ENCODE data around the gene SUGP1.

SUGP1 gene

GRCh38 chr19:19276386-19276785 lies 43.9 kb downstream of the SUGP1 start:
- H3K4me3 ChIP-seq (ENCODE audit: low read length): no peak overlapping the region

GRCh38 chr19:19274716-19275565 lies 45.4 kb downstream of the SUGP1 start:
- H3K4me3 ChIP-seq (ENCODE audit: low read length): no peak overlapping the region
- no peak for TF ChIP-seq CTCF (IDR thresholded peaks at IDR 0.05; ENCODE audit: insufficient read depth, low read depth, low read length, missing control alignments)
- no peak for DNase-seq (ENCODE audit: low read depth)

More at GRCh38 chr19:19276386-19276785, 43.9 kb downstream of the SUGP1 start:
- DNase-seq (ENCODE audit: low read depth): no peak
- TF ChIP-seq CTCF (IDR thresholded peaks at IDR 0.05; ENCODE audit: insufficient read depth, low read depth, low read length, missing control alignments): no peak

- TF ChIP-seq CTCF (IDR thresholded peaks at IDR 0.05; ENCODE audit: insufficient read depth, low read depth, low read length, missing control alignments): no peak
- H3K4me3 ChIP-seq (ENCODE audit: low read length): no peak overlapping the region
- DNase-seq (ENCODE audit: low read depth): no peak
Measured at GRCh38 chr19:19274146-19274545, 46.2 kb downstream of the SUGP1 start.

- no peak overlapping the region for H3K4me3 ChIP-seq (ENCODE audit: low read length)
- DNase-seq (ENCODE audit: low read depth): no peak
- no peak for TF ChIP-seq CTCF (IDR thresholded peaks at IDR 0.05; ENCODE audit: insufficient read depth, low read depth, low read length, missing control alignments)
Measured at GRCh38 chr19:19271828-19272599, 48.3 kb downstream of the SUGP1 start.

GRCh38 chr19:19270749-19271571 lies 49.3 kb downstream of the SUGP1 start:
- no peak for TF ChIP-seq CTCF (IDR thresholded peaks at IDR 0.05; ENCODE audit: insufficient read depth, low read depth, low read length, missing control alignments)

GRCh38 chr19:19269952-19270694 lies 50.2 kb downstream of the SUGP1 start:
- no peak for DNase-seq (ENCODE audit: low read depth)
- no peak for TF ChIP-seq CTCF (IDR thresholded peaks at IDR 0.05; ENCODE audit: insufficient read depth, low read depth, low read length, missing control alignments)
- no peak overlapping the region for H3K4me3 ChIP-seq (ENCODE audit: low read length)

More at GRCh38 chr19:19270749-19271571, 49.3 kb downstream of the SUGP1 start:
- DNase-seq (ENCODE audit: low read depth): no peak
- H3K4me3 ChIP-seq (ENCODE audit: low read length): no peak overlapping the region

Data from epithelial cell of esophagus (primary cell).